HG03378 (cell line): ENCODE data around the gene NTRK2.

Experiments
- ATAC-seq: cut with Tn5 transposase; IDR thresholded peaks from one replicate; pipeline ENCODE4 v1.9.1; 2021; ENCODE audit warnings: mild to moderate bottlenecking, moderate library complexity; ENCODE audit not compliant: unreplicated experiment

The NTRK2 gene

DNA sequence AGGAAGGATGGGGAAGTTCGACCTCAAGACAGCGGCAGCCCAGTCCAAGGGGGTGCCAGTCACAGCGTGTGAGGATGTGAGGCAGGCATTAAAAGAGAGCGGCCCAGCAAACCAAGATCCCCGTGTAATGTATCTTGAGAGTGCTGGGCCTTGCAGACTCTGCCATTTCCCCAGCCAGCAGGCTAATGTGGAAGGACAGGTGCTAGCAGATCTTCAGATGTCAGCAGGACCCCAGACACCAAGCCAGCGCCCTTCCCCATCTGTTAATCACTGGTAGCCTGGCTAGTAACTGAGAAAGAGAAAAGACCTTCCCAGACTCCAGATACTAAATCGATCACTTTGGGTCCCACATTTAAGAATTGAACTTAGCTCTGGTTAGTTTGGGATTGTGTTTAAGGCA, 62.2 kb downstream of the NTRK2 start:
- no peak for ATAC-seq

DNA sequence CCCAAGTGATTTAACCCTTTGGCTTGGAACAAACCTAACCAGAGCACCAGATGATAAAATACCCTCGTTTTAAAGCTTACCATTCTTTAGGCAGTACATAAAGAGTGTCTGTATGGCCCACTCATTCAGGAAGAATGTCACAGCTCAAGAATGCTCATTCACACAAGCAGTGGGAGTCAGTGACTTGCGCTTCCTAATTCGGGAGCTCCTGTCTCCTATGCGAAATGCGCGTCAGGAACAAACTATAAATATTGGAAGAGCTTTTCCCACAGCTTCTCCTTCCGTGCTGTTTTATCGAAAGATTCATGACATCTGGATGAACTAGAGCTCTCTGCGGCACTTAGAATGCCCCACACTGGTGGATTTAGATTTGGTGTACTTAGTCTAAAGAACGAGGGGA, 66.6 kb downstream of the NTRK2 start:
- no peak for ATAC-seq

DNA sequence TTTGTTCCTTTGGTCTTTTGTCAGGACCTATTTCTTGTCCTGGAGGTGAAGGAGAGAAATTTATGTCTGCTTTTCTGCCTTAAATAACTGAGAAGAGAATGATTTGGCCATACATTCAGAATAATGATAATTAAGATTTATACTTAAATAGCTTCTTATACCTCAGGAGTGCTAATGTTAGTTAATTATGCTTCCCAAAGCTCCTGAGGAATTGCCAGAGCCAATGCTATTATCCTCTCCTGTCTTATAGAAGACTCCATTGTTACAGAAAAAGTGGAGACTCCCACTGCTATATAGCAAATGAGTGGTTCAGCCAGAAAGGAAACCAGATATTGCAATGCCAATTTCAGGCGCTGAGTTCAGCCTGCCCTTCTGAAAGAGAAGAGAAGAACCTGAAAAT, 67.0 kb downstream of the NTRK2 start:
- ATAC-seq: no peak

DNA sequence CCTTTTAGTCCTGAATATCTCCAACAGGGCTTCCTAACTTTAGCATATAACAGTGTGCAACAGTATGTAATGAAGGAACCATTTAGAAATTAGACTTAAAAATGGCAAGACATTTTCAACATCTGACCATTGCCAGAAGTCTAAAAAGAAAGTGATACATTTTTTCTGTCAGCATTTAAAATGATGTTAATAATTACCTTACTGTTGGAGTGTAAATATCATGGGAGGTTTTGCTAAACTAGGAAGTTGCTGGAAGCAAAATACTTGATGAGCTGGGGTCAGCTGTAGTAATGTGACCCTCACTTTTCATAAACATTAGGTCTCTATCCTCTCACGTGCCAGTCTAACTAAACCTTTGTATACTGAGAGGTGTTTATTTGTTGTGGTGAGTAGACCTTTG, 68.8 kb downstream of the NTRK2 start:
- no peak for ATAC-seq

DNA sequence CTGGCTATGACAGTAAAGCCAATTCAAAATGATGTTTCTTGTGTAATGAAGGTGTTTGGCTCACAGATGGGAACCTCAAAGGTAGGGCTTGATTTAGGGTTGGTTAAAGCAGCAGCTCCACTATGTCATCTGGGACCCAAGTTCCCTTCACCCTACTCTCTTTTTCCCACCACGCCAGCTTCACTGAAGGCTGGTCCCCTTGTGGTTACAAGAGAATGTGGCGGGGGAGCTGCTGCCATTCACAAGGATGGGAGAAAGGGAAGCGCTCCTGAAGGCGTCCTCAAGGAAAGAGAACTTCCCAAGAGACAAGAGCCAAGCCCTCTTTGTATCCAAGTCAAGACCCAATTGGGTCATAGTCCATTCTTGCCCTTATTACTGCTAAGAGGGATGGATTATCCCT, 72.7 kb downstream of the NTRK2 start:
- no peak for ATAC-seq

DNA sequence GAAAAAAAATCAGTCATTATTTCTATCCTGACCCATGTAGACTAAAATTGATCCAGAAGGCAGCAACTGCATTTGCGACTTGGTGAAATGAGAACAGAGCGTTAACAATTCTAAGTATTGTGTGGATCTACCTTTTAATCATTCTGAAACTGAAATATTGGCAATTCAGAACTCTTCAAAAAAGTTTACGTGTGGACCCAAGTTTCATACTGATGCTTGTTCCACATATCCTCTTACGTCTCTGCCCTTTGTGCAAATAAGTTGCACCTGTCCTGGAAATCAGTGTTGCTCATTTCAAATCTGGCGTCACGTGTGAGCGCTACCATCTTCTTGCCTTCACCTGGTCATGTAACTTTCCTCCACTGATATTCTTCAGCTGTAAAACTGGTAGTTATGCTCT, 74.7 kb downstream of the NTRK2 start:
- ATAC-seq: peak; percentile 46

DNA sequence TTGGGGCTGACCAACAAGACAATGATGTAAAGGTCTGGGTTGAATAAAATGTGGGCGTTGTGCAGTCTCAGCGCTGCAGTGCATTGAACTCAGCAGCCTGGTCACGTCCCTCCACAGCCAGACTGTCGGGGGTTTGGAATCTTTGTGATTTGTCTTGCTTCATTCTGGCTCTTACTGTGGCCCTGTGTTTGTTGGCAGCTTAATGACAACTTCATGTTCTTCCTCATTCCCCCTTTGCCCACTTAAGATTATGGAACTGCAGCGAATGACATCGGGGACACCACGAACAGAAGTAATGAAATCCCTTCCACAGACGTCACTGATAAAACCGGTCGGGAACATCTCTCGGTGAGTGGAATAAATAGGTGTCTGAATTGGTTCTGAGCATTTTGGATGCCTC, 75.2 kb downstream of the NTRK2 start:
- ATAC-seq: no peak

DNA sequence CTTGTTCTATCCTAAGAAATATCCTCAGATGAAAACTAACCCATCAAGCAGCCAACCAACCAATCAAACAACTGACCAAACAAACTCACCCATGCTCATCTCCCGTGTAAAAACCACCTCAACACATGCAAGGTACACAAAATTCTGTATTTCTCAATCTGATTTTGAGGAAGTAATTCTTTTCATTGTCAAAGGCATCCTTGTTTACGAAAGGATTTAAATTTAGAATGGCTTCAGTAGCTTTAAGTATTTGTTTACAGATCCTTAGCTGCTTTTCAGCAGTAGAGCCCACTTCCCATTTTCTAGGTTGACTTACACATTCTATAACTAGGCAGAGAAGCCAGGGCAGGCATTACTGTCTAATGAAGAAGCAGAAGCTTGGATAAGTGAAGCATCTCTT, 78.6 kb downstream of the NTRK2 start:
- peak; percentile 40 for ATAC-seq

DNA sequence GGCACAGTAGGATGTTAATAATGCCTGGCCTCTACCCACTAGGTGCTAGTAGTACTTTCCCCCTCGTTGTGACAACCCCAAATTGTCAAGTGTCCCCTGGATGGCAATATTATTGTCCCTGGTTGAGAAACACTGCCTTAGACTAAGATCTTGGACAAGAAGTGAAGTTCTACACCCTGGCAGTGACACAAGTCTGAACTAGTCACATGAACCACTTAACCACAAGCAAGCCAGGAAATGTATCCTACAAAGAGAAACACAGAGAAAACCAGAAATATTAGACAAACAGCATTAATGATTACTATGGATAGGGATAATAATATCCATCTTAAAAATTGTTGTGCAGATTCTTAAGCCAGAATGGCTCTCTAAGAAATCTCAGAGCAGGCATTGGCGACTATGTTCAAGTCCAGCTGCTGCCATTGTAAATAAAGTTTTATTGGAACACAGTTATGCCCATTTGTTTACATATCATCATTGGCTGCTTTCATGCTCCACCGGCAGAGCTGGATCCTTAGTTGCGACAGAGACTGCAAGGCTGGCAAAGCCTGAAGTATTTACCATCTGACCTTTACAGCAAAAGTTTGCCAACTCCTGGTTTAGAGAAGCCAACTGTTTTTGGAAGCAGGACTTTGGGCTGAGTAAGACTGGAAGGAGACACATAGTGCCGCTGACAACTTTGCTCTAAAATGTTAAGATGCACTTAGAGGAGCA, 80.8 kb downstream of the NTRK2 start:
- ATAC-seq: no peak

DNA sequence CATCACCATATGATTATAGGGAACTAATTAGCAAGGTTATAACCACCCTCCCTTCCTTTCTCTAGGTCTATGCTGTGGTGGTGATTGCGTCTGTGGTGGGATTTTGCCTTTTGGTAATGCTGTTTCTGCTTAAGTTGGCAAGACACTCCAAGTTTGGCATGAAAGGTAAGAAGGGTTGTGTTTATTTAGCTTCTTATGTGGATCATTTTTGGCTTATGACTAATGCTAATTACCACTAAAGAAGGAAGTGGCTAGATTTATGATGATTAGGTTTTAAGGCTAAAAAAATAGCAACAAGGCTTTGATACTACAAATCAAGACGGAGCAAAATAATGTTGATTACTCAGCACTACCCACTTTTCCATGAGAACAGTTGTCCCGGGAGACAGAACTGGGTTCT, 82.4 kb downstream of the NTRK2 start:
- no peak for ATAC-seq

DNA sequence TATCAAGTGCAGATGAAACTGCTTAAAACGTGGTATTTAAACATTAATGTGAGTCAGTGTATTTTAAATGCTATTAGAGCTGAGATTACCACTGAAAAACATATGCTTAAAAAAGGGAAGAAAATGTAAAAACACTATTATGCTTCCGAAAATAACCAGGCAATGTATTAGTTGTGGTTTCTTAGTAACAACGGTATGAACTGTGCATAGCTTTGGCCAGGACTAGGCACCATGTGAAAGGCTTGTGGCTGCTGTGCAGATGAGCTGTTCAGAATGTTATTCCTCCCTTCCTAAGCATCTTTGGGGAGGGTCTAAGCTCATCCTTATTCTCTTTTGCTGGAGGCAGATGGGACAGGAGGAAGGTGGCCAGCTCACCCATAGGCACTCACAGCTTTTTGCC, 84.9 kb downstream of the NTRK2 start:
- no peak for ATAC-seq

DNA sequence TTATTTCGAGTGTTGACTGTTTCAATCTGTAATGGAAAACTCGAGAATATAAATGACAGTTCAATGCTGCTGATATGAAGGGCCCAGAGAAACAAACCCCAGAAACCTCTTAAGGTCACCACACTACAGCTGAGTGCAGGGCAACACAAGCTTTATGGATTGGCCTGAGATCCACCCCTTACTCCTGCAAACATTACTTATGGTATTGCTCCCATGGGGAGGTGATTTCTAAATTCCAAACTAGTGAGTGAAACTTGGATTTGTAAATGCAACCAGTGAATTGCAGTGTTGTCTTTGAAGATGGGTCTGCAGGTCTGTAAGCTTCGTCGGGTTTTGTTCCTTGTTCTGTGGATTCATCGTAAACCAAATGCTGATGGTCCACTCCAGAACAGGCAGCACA, 85.4 kb downstream of the NTRK2 start:
- ATAC-seq: no peak

DNA sequence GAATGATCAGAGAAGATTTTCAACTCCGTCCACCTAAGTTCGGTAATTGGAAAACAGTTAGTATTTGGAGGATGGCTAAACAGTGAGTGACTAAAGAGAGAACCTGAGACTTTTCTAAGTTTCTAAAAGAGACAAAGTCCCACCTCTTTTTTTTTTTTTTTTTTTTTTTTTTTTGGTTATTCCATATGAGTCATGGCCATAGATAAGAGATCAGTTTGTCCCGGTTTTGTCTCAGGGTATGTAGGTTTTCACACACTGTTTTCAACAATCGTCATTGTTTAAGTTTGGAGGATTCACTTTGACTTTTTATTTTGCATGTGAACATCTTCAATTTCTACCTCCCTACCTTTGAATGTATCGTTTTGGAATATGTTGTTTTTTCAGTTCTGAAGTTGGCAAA, 85.9 kb downstream of the NTRK2 start:
- no peak for ATAC-seq

DNA sequence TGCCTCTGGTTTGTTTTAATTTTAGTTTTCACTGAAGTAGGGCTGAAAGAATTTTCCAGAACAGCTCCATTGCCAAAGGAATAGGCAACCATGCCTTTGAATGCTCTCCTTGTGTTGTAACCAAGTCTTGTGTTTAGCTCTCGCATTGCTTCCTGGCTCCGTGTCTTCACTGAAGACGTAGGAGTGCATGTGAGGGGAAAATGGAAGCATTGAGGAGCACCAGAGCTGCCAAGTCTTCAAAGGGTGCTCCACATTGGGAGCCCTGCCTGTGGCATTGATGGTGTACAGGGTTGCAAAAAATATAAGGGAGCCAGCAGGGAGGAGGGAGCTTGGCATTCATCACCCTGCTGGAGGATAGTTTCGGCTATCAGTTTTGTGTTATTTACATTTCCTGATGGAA, 86.6 kb downstream of the NTRK2 start:
- no peak for ATAC-seq

DNA sequence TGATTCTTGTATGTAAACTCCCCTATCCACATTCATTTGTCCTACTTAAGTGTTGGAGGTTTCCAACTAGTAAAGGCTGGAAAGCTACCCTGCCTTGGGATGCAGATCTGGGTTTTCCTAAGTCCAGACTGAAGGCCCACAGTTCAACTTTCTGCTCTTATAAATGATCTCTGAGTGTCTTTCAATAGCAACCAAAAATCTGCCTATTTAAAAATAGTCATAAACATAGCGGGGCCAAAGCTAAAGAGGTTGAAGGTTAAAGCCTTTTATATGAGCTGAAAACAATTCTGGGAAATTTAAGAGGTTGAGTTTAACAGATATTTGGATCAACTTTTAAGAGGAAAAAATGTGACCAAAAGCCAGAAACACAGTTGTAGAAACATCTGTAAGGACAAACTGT, 87.2 kb downstream of the NTRK2 start:
- no peak for ATAC-seq

DNA sequence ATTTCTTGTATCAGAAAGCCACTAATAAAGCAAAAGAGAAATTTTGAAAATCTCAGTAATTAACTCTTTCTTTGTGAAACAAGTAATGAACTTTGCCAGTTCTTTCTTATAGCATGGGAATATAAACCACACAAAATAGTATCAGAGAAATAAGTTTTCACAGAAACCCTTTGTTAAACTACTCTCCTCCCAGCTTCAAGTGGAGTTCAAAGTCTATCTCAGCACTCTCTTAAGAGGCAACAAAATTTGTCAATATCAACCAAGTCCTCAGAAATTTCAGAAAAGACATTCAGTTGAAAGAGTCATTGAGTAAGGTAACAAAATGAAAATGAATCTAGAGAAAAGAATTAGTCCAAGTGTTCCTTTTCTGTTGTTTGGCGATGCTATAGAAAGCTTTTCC, 89.3 kb downstream of the NTRK2 start:
- no peak for ATAC-seq

DNA sequence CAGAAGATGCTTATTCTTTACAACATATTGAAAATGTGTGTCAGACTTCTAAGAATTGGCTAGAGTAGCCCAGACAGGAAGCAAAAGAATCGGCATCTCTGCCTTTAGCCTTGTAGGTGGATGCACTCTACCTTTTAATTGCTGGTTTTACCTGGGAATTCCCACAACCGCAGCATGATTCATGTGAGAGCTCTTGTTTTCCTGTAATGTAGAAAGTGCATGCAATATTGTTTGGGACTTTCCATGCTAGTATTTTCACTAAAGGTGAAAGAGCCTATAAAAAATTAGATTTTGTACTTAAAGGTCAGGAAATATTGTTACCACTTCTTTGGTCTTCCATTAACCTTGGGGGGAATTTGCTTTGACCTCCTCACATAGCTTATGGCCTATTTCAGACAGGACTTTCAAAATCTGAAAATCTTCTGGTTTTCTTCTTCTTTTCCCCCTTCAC, 89.8 kb downstream of the NTRK2 start:
- ATAC-seq: peak; percentile 73

DNA sequence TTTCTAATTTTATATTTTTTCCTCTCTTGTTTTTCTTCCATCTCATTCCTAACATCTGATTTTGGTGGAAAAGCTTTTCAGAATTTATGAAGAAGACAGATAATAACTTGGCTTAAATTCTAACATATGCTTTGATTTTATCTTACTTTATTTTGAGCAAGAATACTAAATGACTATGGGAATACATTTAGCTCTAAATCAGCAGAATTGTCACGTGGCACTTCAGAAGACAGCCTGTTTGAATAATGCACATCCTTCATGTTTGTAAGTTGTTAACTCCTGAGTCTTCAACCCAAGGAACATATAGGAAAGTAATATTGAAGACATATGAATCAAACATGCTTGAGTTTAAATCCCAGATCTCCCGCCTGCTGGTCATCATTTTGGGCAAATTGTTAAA, 90.3 kb downstream of the NTRK2 start:
- ATAC-seq: no peak

DNA sequence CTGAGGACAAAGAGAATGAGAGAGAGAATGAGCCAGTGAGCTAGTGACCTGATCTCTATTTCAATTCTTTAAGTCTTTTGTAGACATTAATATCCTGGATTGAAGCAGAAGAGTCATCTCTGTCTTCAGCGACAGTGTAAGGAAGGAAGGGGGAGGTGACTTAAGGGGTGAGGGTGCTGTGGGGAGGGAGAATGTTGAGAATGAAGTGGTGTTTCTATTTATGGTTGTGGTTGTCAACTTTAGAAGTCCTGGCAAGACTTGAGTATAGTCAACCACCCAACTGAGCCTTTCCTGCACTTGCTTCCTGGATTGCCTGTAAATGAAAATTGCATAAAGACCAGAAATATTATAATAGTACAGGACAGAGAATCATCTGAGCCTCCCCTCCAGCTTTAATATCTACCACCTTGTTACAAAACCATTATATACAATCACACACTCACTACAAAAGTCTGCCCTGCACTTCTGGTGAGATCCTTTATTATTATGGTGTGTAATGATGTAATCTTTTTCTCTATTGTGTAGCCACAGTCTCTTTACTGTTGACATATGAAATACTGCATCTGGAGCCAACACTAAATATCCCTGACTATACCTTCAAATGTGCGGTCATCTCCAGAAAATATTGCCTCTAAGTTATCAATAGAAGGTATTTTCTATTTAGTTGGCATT, 91.7 kb downstream of the NTRK2 start:
- ATAC-seq: peak; percentile 55

DNA sequence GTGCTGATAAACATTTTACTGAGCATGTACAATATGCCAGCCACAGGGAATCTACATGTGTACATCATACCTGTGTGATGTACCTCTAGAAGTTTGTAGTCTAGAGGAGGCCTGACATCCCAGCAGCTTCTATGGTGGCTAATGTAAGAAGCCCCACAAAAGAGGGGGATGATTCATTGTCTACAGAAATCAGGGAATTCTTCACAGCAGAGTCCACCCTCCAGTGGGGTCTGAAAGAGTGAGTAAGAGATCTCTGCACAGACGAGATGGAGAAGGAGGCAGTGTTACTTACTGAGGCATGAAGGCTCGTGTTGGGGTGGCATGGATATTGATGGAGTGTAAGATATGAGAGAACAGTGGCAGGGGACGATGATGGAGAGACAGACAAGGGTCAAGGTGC, 103.0 kb downstream of the NTRK2 start:
- no peak for ATAC-seq

DNA sequence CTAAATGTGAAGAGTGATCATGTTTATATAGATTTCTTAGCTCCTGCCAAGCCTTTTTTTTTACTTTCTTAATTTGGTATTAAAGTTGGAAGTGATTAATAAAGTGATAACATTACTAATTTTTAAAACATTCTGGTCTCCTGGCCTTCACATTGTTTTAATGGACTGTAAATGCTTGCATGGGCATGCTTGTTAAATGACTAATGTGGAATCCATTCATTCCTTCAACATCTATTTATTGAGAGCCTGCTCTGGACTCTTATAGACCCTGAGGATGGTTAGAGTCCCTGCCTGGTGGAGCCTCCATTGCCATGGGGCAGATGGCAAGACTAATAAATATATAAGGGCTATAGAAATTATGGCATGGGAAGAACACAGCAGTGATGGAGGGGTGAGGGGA, 103.5 kb downstream of the NTRK2 start:
- no peak for ATAC-seq

DNA sequence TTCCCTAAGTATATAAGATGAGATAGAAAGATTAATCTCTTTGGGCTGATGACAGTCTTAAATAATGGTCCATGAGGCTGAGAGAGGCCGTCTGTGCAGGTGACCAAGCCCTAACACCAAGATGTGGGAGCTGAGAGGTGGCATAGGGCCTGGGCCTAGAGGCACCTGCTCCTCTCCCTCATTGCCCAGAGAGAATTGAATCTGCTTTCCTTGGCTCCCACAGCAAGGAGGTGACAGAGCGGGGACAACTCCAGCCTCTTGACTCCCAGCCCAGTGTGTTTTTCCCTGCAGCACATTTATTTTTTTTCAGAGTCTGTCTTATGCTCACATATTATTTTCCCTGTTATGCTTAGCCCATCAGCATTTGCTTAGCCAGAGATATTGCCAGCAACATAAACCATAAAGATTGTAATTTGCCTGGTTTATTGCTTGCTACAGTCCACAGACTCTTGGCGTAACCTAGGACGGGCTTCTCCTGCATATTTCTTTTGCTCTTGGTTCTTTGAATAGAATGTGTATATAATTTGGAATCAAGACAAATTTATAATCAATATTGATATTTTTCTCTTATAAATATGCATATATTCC, 105.6 kb downstream of the NTRK2 start:
- ATAC-seq: no peak
